Panc1 (cell line): ENCODE data around the gene IL7R.

Experiments used
- POLR2AphosphoS5 ChIP-seq: IDR thresholded peaks from 2 replicates; pipeline ENCODE4 v1.6.1; 2012; ENCODE audit warnings: mild to moderate bottlenecking, low read depth, low read length, moderate library complexity
- SIN3A ChIP-seq: IDR thresholded peaks from 2 replicates; pipeline ENCODE4 v1.6.1; 2012; ENCODE audit warnings: low read depth, mild to moderate bottlenecking, low read length, moderate library complexity, borderline replicate concordance; ENCODE audit not compliant: insufficient read depth
- TF ChIP-seq, protein P1 (sequence below): fragments of 450-650 bp; IDR thresholded peaks from 2 replicates; pipeline ENCODE4 v1.5.1; 2017; ENCODE audit warnings: mild to moderate bottlenecking

DNA sequence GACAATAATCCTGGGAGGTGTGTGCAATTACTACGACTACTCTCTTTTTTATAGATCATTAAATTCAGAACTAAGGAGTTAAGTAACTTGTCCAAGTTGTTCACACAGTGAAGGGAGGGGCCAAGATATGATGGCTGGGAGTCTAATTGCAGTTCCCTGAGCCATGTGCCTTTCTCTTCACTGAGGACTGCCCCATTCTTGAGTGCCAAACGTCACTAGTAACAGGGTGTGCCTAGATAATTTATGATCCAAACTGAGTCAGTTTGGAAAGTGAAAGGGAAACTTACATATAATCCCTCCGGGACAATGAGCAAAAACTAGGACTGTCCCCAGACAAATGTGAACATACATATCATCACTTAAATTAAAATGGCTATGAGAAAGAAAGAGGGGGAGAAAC lies 20.2 kb downstream of the IL7R start:
- TF ChIP-seq, protein P1, sequence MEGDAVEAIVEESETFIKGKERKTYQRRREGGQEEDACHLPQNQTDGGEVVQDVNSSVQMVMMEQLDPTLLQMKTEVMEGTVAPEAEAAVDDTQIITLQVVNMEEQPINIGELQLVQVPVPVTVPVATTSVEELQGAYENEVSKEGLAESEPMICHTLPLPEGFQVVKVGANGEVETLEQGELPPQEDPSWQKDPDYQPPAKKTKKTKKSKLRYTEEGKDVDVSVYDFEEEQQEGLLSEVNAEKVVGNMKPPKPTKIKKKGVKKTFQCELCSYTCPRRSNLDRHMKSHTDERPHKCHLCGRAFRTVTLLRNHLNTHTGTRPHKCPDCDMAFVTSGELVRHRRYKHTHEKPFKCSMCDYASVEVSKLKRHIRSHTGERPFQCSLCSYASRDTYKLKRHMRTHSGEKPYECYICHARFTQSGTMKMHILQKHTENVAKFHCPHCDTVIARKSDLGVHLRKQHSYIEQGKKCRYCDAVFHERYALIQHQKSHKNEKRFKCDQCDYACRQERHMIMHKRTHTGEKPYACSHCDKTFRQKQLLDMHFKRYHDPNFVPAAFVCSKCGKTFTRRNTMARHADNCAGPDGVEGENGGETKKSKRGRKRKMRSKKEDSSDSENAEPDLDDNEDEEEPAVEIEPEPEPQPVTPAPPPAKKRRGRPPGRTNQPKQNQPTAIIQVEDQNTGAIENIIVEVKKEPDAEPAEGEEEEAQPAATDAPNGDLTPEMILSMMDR: no peak
- TF ChIP-seq POLR2AphosphoS5 (no peak), SIN3A (no peak)
